CD4-positive, alpha-beta T cell (primary cell): ENCODE measurements around the gene TRIML1. TPM values are rescaled to one million over a fixed set of nuclear protein-coding genes. Genes with fewer than 3 reads are reported as not detected.

Source experiments
- ATAC-seq: fragments of 200-7000 bp; cut with Tn5 transposase; one replicate; pipeline ENCODE4 v1.10.0; 2022; ENCODE audit warnings: mild to moderate bottlenecking; ENCODE audit not compliant: poor library complexity
- CTCF ChIA-PET: fragments of 350-600 bp; sonication (Branson Sonifier 250); formaldehyde crosslinking; loops from one replicate; lab custom pipeline; 2021; ENCODE audit warnings: antibody characterized with exemption, inconsistent platforms; lab: Charles Lee
- POLR2A ChIA-PET: fragments of 350-600 bp; sonication (Branson Sonifier 250); formaldehyde crosslinking; loops from one replicate; lab custom pipeline; 2021; ENCODE audit warnings: antibody characterized with exemption, inconsistent platforms; lab: Charles Lee
- DNase-seq, 14 experiments: peaks; one replicate each; pipeline ENCODE4 v3.0.0-alpha.2; 2013 to 2020; ENCODE audit warnings: mixed read lengths in 2 of 14
- H3K27ac ChIP-seq, 2 donors: one replicate each; pipeline versions ENCODE4 v1.5.1 to v1.7.0; 2013; ENCODE audit warnings: low read length in 2 of 2, low read depth in 1 of 2, mild to moderate bottlenecking in 1 of 2
- H3K27me3 ChIP-seq, 2 experiments: 1 replicate in 1 of 2; 2 replicates in 1 of 2; pipeline versions ENCODE4 v1.6.1 to v1.7.0; 2013; ENCODE audit warnings: low read length in 2 of 2, control low read depth in 1 of 2, mild to moderate bottlenecking in 1 of 2, moderate library complexity in 1 of 2; ENCODE audit not compliant: insufficient read depth in 2 of 2, control insufficient read depth in 1 of 2
- H3K36me3 ChIP-seq: one replicate; pipeline ENCODE4 v1.6.1; 2013; ENCODE audit warnings: low read length, control low read depth; ENCODE audit not compliant: insufficient read depth
- H3K4me1 ChIP-seq: one replicate; pipeline ENCODE4 v1.6.1; 2013; ENCODE audit warnings: low read length, control low read depth; ENCODE audit not compliant: insufficient read depth
- H3K4me3 ChIP-seq: one replicate; pipeline ENCODE4 v1.5.1; 2013; ENCODE audit warnings: mild to moderate bottlenecking, low read length, moderate library complexity
- H3K9me3 ChIP-seq, 2 experiments: 1 replicate in 1 of 2; 2 replicates in 1 of 2; pipeline versions ENCODE4 v1.6.1 to v1.7.0; 2013; ENCODE audit warnings: low read length in 2 of 2, mild to moderate bottlenecking in 2 of 2, control low read depth in 1 of 2, moderate library complexity in 1 of 2; ENCODE audit not compliant: control insufficient read depth in 1 of 2, insufficient read depth in 1 of 2
- H3K27ac Mint-ChIP-seq: one replicate; pipeline ENCODE4 v1.8.0; 2020; ENCODE audit warnings: mixed read lengths
- H3K27me3 Mint-ChIP-seq: one replicate; pipeline ENCODE4 v1.8.0; 2021; ENCODE audit warnings: mixed read lengths
- H3K36me3 Mint-ChIP-seq: one replicate; pipeline ENCODE4 v1.8.0; 2021; ENCODE audit warnings: low read depth, mixed read lengths
- H3K4me1 Mint-ChIP-seq: one replicate; pipeline ENCODE4 v1.8.0; 2021; ENCODE audit warnings: low read depth, mixed read lengths
- H3K4me3 Mint-ChIP-seq: one replicate; pipeline ENCODE4 v1.8.0; 2020; ENCODE audit warnings: mild to moderate bottlenecking, mixed read lengths
- H3K9me3 Mint-ChIP-seq: one replicate; pipeline ENCODE4 v1.8.0; 2020; ENCODE audit warnings: mixed read lengths
- intact Hi-C, 2 experiments: fragments of 100-400 bp; cut with DNase I in 1 of 2; cut with micrococcal nuclease in 1 of 2; formaldehyde crosslinking; loops; one replicate each; pipeline versions ENCODE4 v1.15.1 to v1.9.0; 2023 to 2025; cut with DNase I, micrococcal nuclease
- total RNA-seq, 174 experiments: library from RNA in 2 of 174; stranded (reverse) in 2 of 174; gene quantifications; one replicate each; pipeline ENCODE4 v1.2.3 and lab custom pipeline; 2021 to 2026
- TF ChIP-seq, protein P1 (sequence below): fragments of 200-600 bp; IDR thresholded peaks from one replicate; pipeline ENCODE4 v1.8.0; 2022; ENCODE audit warnings: antibody characterized with exemption, mild to moderate bottlenecking

Gene TRIML1
- total RNA-seq, 2 experiments from 2014 or later, result not detected

DNA sequence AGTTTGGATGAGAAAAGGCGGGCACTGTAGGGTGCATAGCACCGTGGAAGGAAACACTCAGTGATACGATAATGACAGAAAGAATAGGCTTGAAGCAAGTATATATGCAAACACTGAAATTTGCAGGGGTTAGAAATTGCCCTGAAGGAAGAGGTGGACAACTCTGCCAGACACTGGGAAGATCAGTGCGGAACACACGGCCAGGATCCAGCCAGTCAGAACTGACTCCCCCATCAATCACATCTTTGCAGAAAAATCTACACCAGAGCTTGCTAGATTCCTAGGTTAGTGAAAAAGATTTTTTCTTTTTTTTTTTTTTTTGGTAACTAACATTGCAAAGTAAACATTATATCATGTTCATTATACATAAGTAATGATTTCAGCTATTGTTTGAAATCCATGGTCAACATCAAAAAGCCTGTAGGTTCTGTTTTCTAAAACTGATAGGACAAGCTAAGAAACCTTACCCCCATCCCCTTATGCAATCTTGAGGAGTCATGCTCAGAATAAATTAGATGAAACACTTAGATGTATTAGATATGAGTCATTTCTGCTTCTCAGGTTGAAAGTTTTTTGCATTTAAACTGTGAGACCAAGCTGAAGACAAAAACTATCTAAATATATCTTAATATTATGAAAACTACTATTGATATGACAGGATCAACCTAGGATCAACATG is 38.9 kb downstream of the TRIML1 start:
- CTCF ChIA-PET, result no interaction called here
- H3K36me3 ChIP-seq, result no peaks in the 10 kb centered on the region
- H3K27me3 ChIP-seq, result no peaks in the 10 kb centered on the region
- no peak overlapping the region for H3K27ac ChIP-seq
- H3K27ac Mint-ChIP-seq, result no peak overlapping the region
- H3K4me3 ChIP-seq, result no peak overlapping the region
- POLR2A ChIA-PET, result no interaction called here
- H3K36me3 Mint-ChIP-seq, result no peaks in the 10 kb centered on the region
- no peaks in the 10 kb centered on the region for H3K4me1 Mint-ChIP-seq
- H3K4me1 ChIP-seq, result no peaks in the 10 kb centered on the region
- TF ChIP-seq, protein P1, sequence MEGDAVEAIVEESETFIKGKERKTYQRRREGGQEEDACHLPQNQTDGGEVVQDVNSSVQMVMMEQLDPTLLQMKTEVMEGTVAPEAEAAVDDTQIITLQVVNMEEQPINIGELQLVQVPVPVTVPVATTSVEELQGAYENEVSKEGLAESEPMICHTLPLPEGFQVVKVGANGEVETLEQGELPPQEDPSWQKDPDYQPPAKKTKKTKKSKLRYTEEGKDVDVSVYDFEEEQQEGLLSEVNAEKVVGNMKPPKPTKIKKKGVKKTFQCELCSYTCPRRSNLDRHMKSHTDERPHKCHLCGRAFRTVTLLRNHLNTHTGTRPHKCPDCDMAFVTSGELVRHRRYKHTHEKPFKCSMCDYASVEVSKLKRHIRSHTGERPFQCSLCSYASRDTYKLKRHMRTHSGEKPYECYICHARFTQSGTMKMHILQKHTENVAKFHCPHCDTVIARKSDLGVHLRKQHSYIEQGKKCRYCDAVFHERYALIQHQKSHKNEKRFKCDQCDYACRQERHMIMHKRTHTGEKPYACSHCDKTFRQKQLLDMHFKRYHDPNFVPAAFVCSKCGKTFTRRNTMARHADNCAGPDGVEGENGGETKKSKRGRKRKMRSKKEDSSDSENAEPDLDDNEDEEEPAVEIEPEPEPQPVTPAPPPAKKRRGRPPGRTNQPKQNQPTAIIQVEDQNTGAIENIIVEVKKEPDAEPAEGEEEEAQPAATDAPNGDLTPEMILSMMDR, result no peak
- no peak for DNase-seq
- H3K9me3 ChIP-seq, result peaks cover 0 to 41% of the 10 kb centered on the region in 2 experiments
- H3K9me3 Mint-ChIP-seq, result peaks cover 11% of the 10 kb centered on the region
- intact Hi-C loops, result no loop called here
- H3K27me3 Mint-ChIP-seq, result no peaks in the 10 kb centered on the region
- no peak for ATAC-seq
- H3K4me3 Mint-ChIP-seq, result no peak overlapping the region

DNA sequence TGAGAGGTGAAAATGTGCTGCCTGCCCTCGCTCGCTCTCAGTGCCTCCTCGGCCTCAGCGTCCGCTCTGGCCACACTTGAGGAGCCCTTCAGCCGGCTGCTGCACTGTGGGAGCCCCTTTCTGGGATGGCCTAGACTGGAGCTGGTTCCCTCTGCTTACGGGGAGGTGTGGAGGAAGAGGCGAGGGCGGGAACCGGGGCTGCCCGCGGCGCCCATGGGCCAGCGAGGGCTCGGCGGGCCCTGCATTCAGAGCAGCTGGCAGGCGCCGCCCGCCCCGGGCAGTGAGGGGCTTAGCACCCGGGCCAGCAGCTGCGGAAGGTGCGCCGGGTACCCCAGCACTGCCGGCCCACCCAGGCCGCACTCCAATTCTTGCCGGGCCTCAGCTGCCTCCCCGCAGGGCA is 39.6 kb downstream of the TRIML1 start:
- no peak overlapping the region for H3K27ac Mint-ChIP-seq
- H3K27me3 Mint-ChIP-seq, result no peaks in the 10 kb centered on the region
- no peak for DNase-seq
- Histone ChIP-seq H3K36me3 (no peaks in the 10 kb centered on the region), H3K27ac (no peak overlapping the region), H3K27me3 (no peaks in the 10 kb centered on the region), H3K9me3 (peaks cover 0 to 46% of the 10 kb centered on the region in 2 experiments), H3K4me1 (no peaks in the 10 kb centered on the region), H3K4me3 (no peak overlapping the region)
- TF ChIP-seq, protein P1, result no peak
- no peaks in the 10 kb centered on the region for H3K36me3 Mint-ChIP-seq
- ATAC-seq, result no peak
- H3K4me1 Mint-ChIP-seq, result no peaks in the 10 kb centered on the region
- intact Hi-C loops, result no loop called here
- ChIA-PET CTCF (no interaction called here), POLR2A (no interaction called here)
- H3K9me3 Mint-ChIP-seq, result peaks cover 11% of the 10 kb centered on the region
- H3K4me3 Mint-ChIP-seq, result no peak overlapping the region

DNA sequence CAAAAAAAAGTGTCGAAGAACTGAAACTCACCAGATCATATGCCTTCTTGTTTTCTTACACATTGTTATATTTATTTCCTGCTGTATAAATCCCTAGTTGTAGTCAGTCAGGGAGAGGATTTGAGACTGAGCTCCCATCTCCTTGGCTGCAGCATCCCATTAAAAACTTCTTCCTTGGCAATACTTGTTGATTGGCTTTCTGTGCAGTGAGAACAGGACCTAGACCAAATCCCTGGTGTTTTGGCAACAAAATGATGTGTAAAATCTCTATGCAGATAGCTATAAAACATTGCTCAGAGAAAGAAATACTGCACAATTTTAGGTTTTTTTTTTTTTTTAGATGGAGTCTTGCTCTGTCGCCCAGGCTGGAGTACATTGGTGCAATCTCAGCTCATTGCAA is 47.9 kb downstream of the TRIML1 start:
- POLR2A ChIA-PET, result no interaction called here
- Histone ChIP-seq H3K4me1 (no peaks in the 10 kb centered on the region), H3K27ac (no peak overlapping the region), H3K4me3 (no peak overlapping the region), H3K9me3 (peaks cover 0 to 15% of the 10 kb centered on the region in 2 experiments), H3K36me3 (no peaks in the 10 kb centered on the region), H3K27me3 (no peaks in the 10 kb centered on the region)
- Mint-ChIP-seq H3K27ac (no peak overlapping the region), H3K27me3 (no peaks in the 10 kb centered on the region), H3K4me3 (no peak overlapping the region), H3K4me1 (no peaks in the 10 kb centered on the region), H3K9me3 (peaks cover 3% of the 10 kb centered on the region), H3K36me3 (no peaks in the 10 kb centered on the region)
- DNase-seq, result no peak
- TF ChIP-seq, protein P1, result no peak
- intact Hi-C loops, result no loop called here
- ATAC-seq, result no peak
- CTCF ChIA-PET, result no interaction called here
